ENCODE data around the gene SMC3.

DNA sequence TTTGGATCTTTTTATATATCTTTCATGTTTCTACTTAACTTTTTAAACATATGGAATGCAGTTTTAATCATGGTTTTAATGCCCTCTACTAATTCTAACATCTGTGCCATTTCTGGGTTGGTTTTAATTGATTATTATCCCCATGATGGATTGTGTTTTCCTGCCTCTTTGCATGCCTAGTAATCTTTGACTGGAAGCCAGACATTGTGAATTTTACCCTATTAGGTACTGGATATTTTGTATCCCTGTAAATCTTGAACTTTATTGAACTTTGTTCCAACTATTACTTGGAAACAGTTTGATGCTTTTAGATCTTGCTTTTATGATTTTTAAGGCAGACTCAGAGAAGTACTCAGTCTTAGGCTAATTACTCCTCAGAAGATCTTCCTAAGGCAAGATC, 60.7 kb downstream of the SMC3 start:
- TF ChIP-seq, protein P1, sequence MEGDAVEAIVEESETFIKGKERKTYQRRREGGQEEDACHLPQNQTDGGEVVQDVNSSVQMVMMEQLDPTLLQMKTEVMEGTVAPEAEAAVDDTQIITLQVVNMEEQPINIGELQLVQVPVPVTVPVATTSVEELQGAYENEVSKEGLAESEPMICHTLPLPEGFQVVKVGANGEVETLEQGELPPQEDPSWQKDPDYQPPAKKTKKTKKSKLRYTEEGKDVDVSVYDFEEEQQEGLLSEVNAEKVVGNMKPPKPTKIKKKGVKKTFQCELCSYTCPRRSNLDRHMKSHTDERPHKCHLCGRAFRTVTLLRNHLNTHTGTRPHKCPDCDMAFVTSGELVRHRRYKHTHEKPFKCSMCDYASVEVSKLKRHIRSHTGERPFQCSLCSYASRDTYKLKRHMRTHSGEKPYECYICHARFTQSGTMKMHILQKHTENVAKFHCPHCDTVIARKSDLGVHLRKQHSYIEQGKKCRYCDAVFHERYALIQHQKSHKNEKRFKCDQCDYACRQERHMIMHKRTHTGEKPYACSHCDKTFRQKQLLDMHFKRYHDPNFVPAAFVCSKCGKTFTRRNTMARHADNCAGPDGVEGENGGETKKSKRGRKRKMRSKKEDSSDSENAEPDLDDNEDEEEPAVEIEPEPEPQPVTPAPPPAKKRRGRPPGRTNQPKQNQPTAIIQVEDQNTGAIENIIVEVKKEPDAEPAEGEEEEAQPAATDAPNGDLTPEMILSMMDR (IDR thresholded peaks at IDR 0.05; ENCODE audit: poor library complexity) = no peak
- TF ChIP-seq EZH2 (IDR thresholded peaks at IDR 0.05; ENCODE audit: borderline replicate concordance) = no peak

Data from hepatocyte (in vitro differentiated cells).